ENCODE measurements around the gene USO1. TPM values are rescaled to one million over a fixed set of nuclear protein-coding genes. Genes with fewer than 3 reads are reported as not detected.
"Not testable (repeated sequence)": the region's sequence is repeated elsewhere in the genome, so short reads cannot be mapped to it uniquely, and the experiment has no call there.

USO1 gene
- total RNA-seq, 3 donors from 2014 or later, result 28.1 to 31.6 (median 30.1) TPM

DNA sequence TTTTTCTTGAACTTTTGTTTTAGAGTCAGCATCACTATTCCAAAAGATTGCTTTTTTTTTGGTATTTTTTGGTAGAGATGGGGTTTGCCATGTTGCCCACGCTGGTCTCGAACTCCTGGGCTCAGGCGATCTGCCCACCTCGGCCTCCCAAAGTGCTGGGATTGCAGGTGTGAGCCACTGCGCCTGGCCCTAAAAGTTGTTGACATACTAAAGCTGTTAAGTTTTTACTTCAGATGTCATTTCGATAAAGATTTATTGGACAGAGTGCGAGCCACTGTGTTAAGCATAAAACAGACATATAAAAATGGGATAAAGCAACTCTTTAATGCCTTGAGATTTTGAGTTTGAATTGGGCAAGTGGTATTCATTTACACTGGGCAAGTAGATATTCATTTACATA lies 28.3 kb downstream of the USO1 start:
- ATAC-seq, result no peak
- DNase-seq, result no peak
- Mint-ChIP-seq H3K4me3 (no peak overlapping the region), H3K36me3 (ENCODE audit: insufficient read depth) (peaks cover 24% of the 10 kb centered on the region), H3K9me3 (no peaks in the 10 kb centered on the region), H3K4me1 (ENCODE audit: low read depth) (no peaks in the 10 kb centered on the region), H3K27me3 (ENCODE audit: low read depth) (no peaks in the 10 kb centered on the region)

GRCh38 chr4:75769036-75769435 lies 44.7 kb downstream of the USO1 start:
- DNase-seq, result no peak
- H3K27me3 Mint-ChIP-seq (ENCODE audit: low read depth), result no peaks in the 10 kb centered on the region
- peaks cover 1% of the 10 kb centered on the region for H3K4me1 Mint-ChIP-seq (ENCODE audit: low read depth)
- ATAC-seq, result no peak
- H3K4me3 Mint-ChIP-seq, result no peak overlapping the region
- peaks cover 24% of the 10 kb centered on the region for H3K36me3 Mint-ChIP-seq (ENCODE audit: insufficient read depth)
- no peaks in the 10 kb centered on the region for H3K9me3 Mint-ChIP-seq

GRCh38 chr4:75771607-75772006 lies 47.2 kb downstream of the USO1 start:
- no peak for DNase-seq
- peaks cover 44% of the 10 kb centered on the region for H3K36me3 Mint-ChIP-seq (ENCODE audit: insufficient read depth)
- H3K4me1 Mint-ChIP-seq (ENCODE audit: low read depth), result peaks cover 1% of the 10 kb centered on the region
- H3K27me3 Mint-ChIP-seq (ENCODE audit: low read depth), result no peaks in the 10 kb centered on the region
- no peak overlapping the region for H3K4me3 Mint-ChIP-seq
- no peak for ATAC-seq
- no peaks in the 10 kb centered on the region for H3K9me3 Mint-ChIP-seq

DNA sequence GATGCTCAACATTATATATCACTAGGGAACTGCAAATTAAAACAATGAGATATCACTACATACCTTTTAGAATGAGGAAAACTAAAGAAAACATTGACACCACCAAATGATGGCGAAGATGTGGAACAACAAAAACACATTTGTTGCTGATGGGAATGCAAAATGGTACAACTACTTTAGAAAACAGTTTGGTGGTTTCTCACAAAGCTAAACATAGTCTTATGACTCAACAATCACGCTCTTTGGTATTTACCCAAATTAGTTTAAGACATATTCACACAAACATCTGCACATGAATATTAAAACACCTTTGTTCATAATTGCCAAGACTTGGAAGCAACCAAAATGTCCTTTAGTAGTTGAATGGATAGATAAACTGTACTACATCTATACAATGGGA lies 53.2 kb downstream of the USO1 start:
- no peak for ATAC-seq
- Mint-ChIP-seq H3K4me3 (no peak overlapping the region), H3K27me3 (ENCODE audit: low read depth) (no peaks in the 10 kb centered on the region), H3K4me1 (ENCODE audit: low read depth) (no peaks in the 10 kb centered on the region), H3K9me3 (peaks cover 4% of the 10 kb centered on the region), H3K36me3 (ENCODE audit: insufficient read depth) (peaks cover 52% of the 10 kb centered on the region)
- DNase-seq, result no peak

- Mint-ChIP-seq H3K4me1 (ENCODE audit: low read depth) (no peaks in the 10 kb centered on the region), H3K4me3 (no peak overlapping the region), H3K36me3 (ENCODE audit: insufficient read depth) (peaks cover 56% of the 10 kb centered on the region), H3K9me3 (peaks cover 4% of the 10 kb centered on the region), H3K27me3 (ENCODE audit: low read depth) (no peaks in the 10 kb centered on the region)
- ATAC-seq (no peak), DNase-seq (no peak)
Measured at GRCh38 chr4:75779105-75779757, 54.9 kb downstream of the USO1 start.

- ATAC-seq, result no peak
- no peak overlapping the region for H3K4me3 Mint-ChIP-seq
- H3K36me3 Mint-ChIP-seq (ENCODE audit: insufficient read depth), result peaks cover 41% of the 10 kb centered on the region
- no peak for DNase-seq
- no peaks in the 10 kb centered on the region for H3K27me3 Mint-ChIP-seq (ENCODE audit: low read depth)
- H3K4me1 Mint-ChIP-seq (ENCODE audit: low read depth), result no peaks in the 10 kb centered on the region
- H3K9me3 Mint-ChIP-seq, result peaks cover 4% of the 10 kb centered on the region
Measured at GRCh38 chr4:75781305-75781704, 56.9 kb downstream of the USO1 start.

- DNase-seq (no peak), ATAC-seq (no peak)
- Mint-ChIP-seq H3K36me3 (ENCODE audit: insufficient read depth) (peaks cover 33% of the 10 kb centered on the region), H3K9me3 (no peaks in the 10 kb centered on the region), H3K4me3 (no peak overlapping the region), H3K27me3 (ENCODE audit: low read depth) (no peaks in the 10 kb centered on the region), H3K4me1 (ENCODE audit: low read depth) (no peaks in the 10 kb centered on the region)
Measured at GRCh38 chr4:75786526-75786925, 62.1 kb downstream of the USO1 start.

- no peak for DNase-seq
- Mint-ChIP-seq H3K9me3 (no peaks in the 10 kb centered on the region), H3K36me3 (ENCODE audit: insufficient read depth) (peaks cover 30% of the 10 kb centered on the region), H3K27me3 (ENCODE audit: low read depth) (no peaks in the 10 kb centered on the region), H3K4me1 (ENCODE audit: low read depth) (no peaks in the 10 kb centered on the region), H3K4me3 (no peak overlapping the region)
- no peak for ATAC-seq
Measured at GRCh38 chr4:75786938-75787337, 62.6 kb downstream of the USO1 start.

GRCh38 chr4:75790024-75790423 lies 65.6 kb downstream of the USO1 start:
- DNase-seq (no peak), ATAC-seq (no peak)
- Mint-ChIP-seq H3K9me3 (no peaks in the 10 kb centered on the region), H3K36me3 (ENCODE audit: insufficient read depth) (peaks cover 29% of the 10 kb centered on the region), H3K4me1 (ENCODE audit: low read depth) (no peaks in the 10 kb centered on the region), H3K4me3 (no peak overlapping the region), H3K27me3 (ENCODE audit: low read depth) (no peaks in the 10 kb centered on the region)

GRCh38 chr4:75800972-75801371 lies 76.6 kb downstream of the USO1 start:
- Mint-ChIP-seq H3K9me3 (no peaks in the 10 kb centered on the region), H3K4me3 (no peak overlapping the region), H3K36me3 (ENCODE audit: insufficient read depth) (peaks cover 29% of the 10 kb centered on the region), H3K4me1 (ENCODE audit: low read depth) (no peaks in the 10 kb centered on the region), H3K27me3 (ENCODE audit: low read depth) (no peaks in the 10 kb centered on the region)
- ATAC-seq, result no peak
- no peak for DNase-seq

DNA sequence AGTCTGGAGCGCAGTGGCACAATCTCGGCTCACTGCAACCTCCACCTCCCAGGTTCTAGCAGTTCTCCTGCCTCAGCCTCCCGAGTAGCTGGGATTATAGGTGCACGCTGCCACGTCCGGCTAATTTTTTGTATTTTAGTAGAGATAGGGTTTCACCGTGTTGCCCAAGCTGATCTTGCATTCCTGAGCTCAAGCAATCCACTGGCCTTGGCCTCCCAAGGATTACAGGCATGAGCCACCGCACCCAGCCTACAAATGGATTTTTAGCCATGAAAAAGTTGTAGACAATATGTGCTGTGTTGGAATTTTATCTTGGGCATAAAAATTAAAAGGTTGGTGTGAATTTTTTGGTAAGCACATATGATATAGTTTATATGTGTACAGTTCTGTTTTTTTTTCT lies 81.7 kb downstream of the USO1 start:
- peaks cover 29% of the 10 kb centered on the region for H3K36me3 Mint-ChIP-seq (ENCODE audit: insufficient read depth)
- not testable (repeated sequence) for H3K4me1 Mint-ChIP-seq (ENCODE audit: low read depth); ATAC-seq

DNA sequence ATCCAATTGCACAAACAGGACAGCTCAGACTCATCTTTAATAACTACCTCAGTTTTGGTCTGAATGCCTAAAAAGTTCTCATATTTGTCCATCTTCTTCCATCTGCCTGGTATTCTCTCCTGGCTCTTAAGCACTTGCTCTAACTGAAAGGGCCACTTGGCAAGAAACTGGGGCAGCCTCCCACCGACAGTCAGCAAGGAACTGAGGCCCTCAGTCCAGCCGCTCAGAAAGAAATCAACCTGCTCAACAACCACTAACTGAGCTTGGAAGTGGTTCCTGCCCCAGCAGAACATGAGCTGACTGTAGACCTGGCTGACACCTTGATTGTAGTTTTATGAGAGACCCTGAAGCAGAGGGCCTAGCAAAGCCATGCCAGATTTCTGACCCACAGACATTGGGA lies 93.5 kb downstream of the USO1 start:
- no peaks in the 10 kb centered on the region for H3K9me3 Mint-ChIP-seq
- no peaks in the 10 kb centered on the region for H3K27me3 Mint-ChIP-seq (ENCODE audit: low read depth)
- DNase-seq (no peak), ATAC-seq (no peak)
- H3K4me1 Mint-ChIP-seq (ENCODE audit: low read depth), result no peaks in the 10 kb centered on the region
- H3K4me3 Mint-ChIP-seq, result no peak overlapping the region
- peaks cover 27% of the 10 kb centered on the region for H3K36me3 Mint-ChIP-seq (ENCODE audit: insufficient read depth)

More for the DNA sequence above, 81.7 kb downstream of the USO1 start:
- H3K4me3 Mint-ChIP-seq; DNase-seq; H3K27me3 Mint-ChIP-seq (ENCODE audit: low read depth); H3K9me3 Mint-ChIP-seq: not testable (repeated sequence)

GRCh38 chr4:75819121-75819520 lies 94.7 kb downstream of the USO1 start:
- DNase-seq (no peak), ATAC-seq (no peak)
- no peaks in the 10 kb centered on the region for H3K27me3 Mint-ChIP-seq (ENCODE audit: low read depth)
- H3K36me3 Mint-ChIP-seq (ENCODE audit: insufficient read depth), result peaks cover 21% of the 10 kb centered on the region
- no peak overlapping the region for H3K4me3 Mint-ChIP-seq
- H3K9me3 Mint-ChIP-seq, result no peaks in the 10 kb centered on the region
- no peaks in the 10 kb centered on the region for H3K4me1 Mint-ChIP-seq (ENCODE audit: low read depth)

DNA sequence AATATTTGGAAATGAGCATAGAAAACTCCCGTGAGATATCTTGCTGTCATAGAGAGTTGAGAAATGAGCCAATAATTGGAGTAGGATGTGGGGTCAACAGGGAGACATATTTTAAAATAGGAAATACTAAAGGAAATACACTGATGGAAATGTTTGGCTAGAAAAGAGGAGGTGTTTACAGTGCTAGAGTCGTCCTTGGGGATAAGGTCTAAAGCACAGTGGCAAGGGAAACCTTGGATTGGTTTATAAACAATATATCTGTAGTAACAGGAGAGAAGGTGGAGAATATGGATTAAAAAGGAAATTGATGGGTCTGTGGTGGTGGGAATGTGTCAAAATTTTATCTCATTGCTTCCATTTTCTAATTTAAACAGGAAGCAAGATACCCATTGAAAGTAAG lies 95.8 kb downstream of the USO1 start:
- ATAC-seq (no peak), DNase-seq (no peak)
- H3K36me3 Mint-ChIP-seq (ENCODE audit: insufficient read depth), result peaks cover 11% of the 10 kb centered on the region
- H3K4me1 Mint-ChIP-seq (ENCODE audit: low read depth), result no peaks in the 10 kb centered on the region
- H3K9me3 Mint-ChIP-seq, result no peaks in the 10 kb centered on the region
- H3K4me3 Mint-ChIP-seq, result no peak overlapping the region
- no peaks in the 10 kb centered on the region for H3K27me3 Mint-ChIP-seq (ENCODE audit: low read depth)

- no peak for ATAC-seq
- no peaks in the 10 kb centered on the region for H3K27me3 Mint-ChIP-seq (ENCODE audit: low read depth)
- H3K36me3 Mint-ChIP-seq (ENCODE audit: insufficient read depth), result peaks cover 6% of the 10 kb centered on the region
- H3K4me1 Mint-ChIP-seq (ENCODE audit: low read depth), result no peaks in the 10 kb centered on the region
- no peaks in the 10 kb centered on the region for H3K9me3 Mint-ChIP-seq
- H3K4me3 Mint-ChIP-seq, result no peak overlapping the region
- DNase-seq, result no peak
Measured at GRCh38 chr4:75820676-75821075, 96.3 kb downstream of the USO1 start.

GRCh38 chr4:75821216-75821615 lies 96.8 kb downstream of the USO1 start:
- ATAC-seq, result peak in 1 of 2 donors; percentile 28
- H3K4me3 Mint-ChIP-seq, result no peak overlapping the region
- no peaks in the 10 kb centered on the region for H3K9me3 Mint-ChIP-seq
- peaks cover 2% of the 10 kb centered on the region for H3K36me3 Mint-ChIP-seq (ENCODE audit: insufficient read depth)
- no peak for DNase-seq
- no peaks in the 10 kb centered on the region for H3K27me3 Mint-ChIP-seq (ENCODE audit: low read depth)
- H3K4me1 Mint-ChIP-seq (ENCODE audit: low read depth), result no peaks in the 10 kb centered on the region

All from activated T-cell treated with anti-CD3 and anti-CD28 coated beads, Interleukin-2, amount 50 U/mL, for 4 hours (primary cell).